ENCODE measurements around the gene TMEM253. TPM values are rescaled to one million over a fixed set of nuclear protein-coding genes. Genes with fewer than 3 reads are reported as not detected.

TMEM253 gene
- total RNA-seq, 1 experiment from 2014 or later: 0.49 TPM

- Histone ChIP-seq H3K4me3 (ENCODE audit: low read depth, low read length, poor library complexity, severe bottlenecking) (no peak overlapping the region), H3K4me1 (ENCODE audit: insufficient read depth, low read length, poor library complexity, severe bottlenecking) (no peaks in the 10 kb centered on the region), H3K27ac (ENCODE audit: low read depth, low read length, poor library complexity, severe bottlenecking) (no peak overlapping the region), H3K9me3 (ENCODE audit: low read depth, low read length, poor library complexity, severe bottlenecking) (no peaks in the 10 kb centered on the region), H3K27me3 (replicated peaks; ENCODE audit: insufficient read depth, low read depth, low read length, poor library complexity) (no peaks in the 10 kb centered on the region), H3K36me3 (ENCODE audit: insufficient read depth, low read length, poor library complexity, severe bottlenecking) (no peaks in the 10 kb centered on the region)
- ChIA-PET POLR2A (ENCODE audit: low non-redundant PET) (no interaction called here), CTCF (no interaction called here)
- no peak for DNase-seq (ENCODE audit: low spot score)
- intact Hi-C loops (cut with micrococcal nuclease; ENCODE audit: unreplicated experiment): no loop called here
- no peak for TF ChIP-seq EZH2 (IDR thresholded peaks at IDR 0.05; ENCODE audit: borderline replicate concordance, low read depth, low read length, poor library complexity, severe bottlenecking)
- TF ChIP-seq, protein P1, sequence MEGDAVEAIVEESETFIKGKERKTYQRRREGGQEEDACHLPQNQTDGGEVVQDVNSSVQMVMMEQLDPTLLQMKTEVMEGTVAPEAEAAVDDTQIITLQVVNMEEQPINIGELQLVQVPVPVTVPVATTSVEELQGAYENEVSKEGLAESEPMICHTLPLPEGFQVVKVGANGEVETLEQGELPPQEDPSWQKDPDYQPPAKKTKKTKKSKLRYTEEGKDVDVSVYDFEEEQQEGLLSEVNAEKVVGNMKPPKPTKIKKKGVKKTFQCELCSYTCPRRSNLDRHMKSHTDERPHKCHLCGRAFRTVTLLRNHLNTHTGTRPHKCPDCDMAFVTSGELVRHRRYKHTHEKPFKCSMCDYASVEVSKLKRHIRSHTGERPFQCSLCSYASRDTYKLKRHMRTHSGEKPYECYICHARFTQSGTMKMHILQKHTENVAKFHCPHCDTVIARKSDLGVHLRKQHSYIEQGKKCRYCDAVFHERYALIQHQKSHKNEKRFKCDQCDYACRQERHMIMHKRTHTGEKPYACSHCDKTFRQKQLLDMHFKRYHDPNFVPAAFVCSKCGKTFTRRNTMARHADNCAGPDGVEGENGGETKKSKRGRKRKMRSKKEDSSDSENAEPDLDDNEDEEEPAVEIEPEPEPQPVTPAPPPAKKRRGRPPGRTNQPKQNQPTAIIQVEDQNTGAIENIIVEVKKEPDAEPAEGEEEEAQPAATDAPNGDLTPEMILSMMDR (conservative IDR thresholded peaks at IDR 0.05; ENCODE audit: low read depth, low read length): no peak
- BruUV-seq (replicated peaks): no TSS peak
These were observed 46.1 kb upstream of the TMEM253 start for GRCh38 chr14:21054768-21055145.

DNA sequence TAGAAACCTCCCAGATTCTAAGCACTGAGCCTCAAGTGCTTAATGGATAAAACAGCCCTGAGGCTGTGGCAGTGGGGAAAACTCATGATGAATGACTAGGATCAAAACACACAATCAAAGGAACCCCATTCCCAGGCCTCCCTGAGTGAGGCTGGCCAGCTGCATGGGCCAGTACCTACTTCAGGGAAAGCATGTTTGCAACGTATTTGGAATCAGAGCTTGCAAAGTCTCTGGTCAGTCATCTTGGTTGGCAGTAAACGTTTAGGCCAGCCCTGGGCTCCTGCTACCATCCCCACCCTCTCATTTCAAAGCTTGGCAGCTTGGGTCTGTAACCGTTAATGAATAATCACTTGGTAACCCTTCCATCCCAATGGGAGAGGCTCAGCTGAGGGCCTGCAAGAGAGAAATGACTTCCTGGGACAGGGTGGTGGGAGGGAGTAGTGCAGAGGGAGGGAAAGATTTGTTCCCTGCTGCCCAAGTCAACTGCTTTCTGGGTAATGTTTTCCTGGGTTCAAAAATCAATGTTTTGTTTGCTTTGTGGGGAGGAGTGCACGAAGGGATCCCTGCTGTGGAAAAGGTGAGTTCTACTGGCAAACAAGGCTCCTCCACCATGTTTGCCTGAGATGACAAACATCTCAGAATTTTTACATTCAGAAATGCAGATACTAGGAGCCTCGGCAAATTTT, 45.3 kb upstream of the TMEM253 start:
- Histone ChIP-seq H3K27me3 (replicated peaks; ENCODE audit: insufficient read depth, low read depth, low read length, poor library complexity) (no peaks in the 10 kb centered on the region), H3K27ac (ENCODE audit: low read depth, low read length, poor library complexity, severe bottlenecking) (no peak overlapping the region), H3K4me3 (ENCODE audit: low read depth, low read length, poor library complexity, severe bottlenecking) (no peak overlapping the region), H3K36me3 (ENCODE audit: insufficient read depth, low read length, poor library complexity, severe bottlenecking) (no peaks in the 10 kb centered on the region), H3K4me1 (ENCODE audit: insufficient read depth, low read length, poor library complexity, severe bottlenecking) (no peaks in the 10 kb centered on the region), H3K9me3 (ENCODE audit: low read depth, low read length, poor library complexity, severe bottlenecking) (no peaks in the 10 kb centered on the region)
- TF ChIP-seq, protein P1 (conservative IDR thresholded peaks at IDR 0.05; ENCODE audit: low read depth, low read length): no peak
- TF ChIP-seq EZH2 (IDR thresholded peaks at IDR 0.05; ENCODE audit: borderline replicate concordance, low read depth, low read length, poor library complexity, severe bottlenecking): no peak
- intact Hi-C loops (cut with micrococcal nuclease; ENCODE audit: unreplicated experiment): no loop called here
- POLR2A ChIA-PET (ENCODE audit: low non-redundant PET): no interaction called here
- CTCF ChIA-PET: no interaction called here
- no peak for DNase-seq (ENCODE audit: low spot score)
- no TSS peak for BruUV-seq (replicated peaks)

- TF ChIP-seq EZH2 (IDR thresholded peaks at IDR 0.05; ENCODE audit: borderline replicate concordance, low read depth, low read length, poor library complexity, severe bottlenecking): no peak
- TF ChIP-seq, protein P1 (conservative IDR thresholded peaks at IDR 0.05; ENCODE audit: low read depth, low read length): no peak
- POLR2A ChIA-PET (ENCODE audit: low non-redundant PET): no interaction called here
- Histone ChIP-seq H3K9me3 (ENCODE audit: low read depth, low read length, poor library complexity, severe bottlenecking) (no peaks in the 10 kb centered on the region), H3K27ac (ENCODE audit: low read depth, low read length, poor library complexity, severe bottlenecking) (no peak overlapping the region), H3K4me1 (ENCODE audit: insufficient read depth, low read length, poor library complexity, severe bottlenecking) (no peaks in the 10 kb centered on the region), H3K36me3 (ENCODE audit: insufficient read depth, low read length, poor library complexity, severe bottlenecking) (no peaks in the 10 kb centered on the region), H3K27me3 (replicated peaks; ENCODE audit: insufficient read depth, low read depth, low read length, poor library complexity) (no peaks in the 10 kb centered on the region), H3K4me3 (ENCODE audit: low read depth, low read length, poor library complexity, severe bottlenecking) (no peak overlapping the region)
- CTCF ChIA-PET: no interaction called here
- BruUV-seq (replicated peaks): no TSS peak
- no peak for DNase-seq (ENCODE audit: low spot score)
- intact Hi-C loops (cut with micrococcal nuclease; ENCODE audit: unreplicated experiment): no loop called here
These were observed 44.2 kb upstream of the TMEM253 start for GRCh38 chr14:21056520-21057163.

Measured in A673 (cell line).